ENCODE measurements around the gene THADA. TPM values are rescaled to one million over a fixed set of nuclear protein-coding genes. Genes with fewer than 3 reads are reported as not detected.

Gene THADA
- total and polyA plus RNA-seq, 2 donors (not counting 3 experiments of a cell fraction or from before 2014, with no cell fraction given): 22.6 to 25.3 TPM

DNA sequence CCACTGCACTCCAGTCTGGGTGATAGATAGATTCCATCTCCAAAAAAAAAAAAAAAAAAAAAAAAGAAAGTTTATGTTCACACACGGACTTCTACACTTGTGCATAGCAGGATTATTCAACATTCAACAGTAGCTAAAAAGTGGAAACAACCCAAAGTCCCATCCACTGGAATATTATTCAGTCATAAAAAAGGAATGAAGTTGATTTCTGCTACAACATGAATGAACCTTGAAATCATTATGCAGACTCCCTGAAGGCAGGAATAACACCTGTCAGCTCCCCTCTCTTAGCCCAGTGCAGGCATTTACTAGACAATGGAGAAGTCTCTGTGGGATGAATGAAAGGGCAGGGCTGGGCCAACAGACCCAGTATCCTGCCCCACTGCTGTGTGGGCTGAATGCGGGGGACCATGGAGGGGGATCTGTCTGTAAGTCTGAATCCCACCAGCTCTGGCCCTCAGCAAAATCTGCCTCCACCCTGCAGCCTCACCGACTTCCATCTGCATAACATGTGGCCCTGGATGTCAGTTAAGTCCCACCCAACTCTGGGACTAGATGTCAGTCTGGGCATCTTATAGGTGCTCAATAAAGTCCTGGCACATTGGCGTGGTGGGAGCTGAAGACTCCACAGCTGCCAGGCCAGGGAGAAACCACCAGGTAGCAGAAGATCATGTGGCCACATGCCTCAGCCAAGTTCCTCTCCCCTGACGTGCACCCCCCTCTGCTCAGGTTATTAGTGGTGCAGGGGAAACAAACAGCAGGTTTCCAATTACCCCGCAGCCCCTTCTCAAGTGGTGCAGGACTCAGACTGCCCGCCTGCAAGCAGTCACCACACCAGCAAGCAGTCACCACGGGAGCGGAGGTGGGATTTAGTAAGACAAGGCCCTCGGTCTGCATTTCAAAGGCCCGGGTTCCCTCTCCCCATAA lies 378.3 kb downstream of the THADA start:
- H3K36me3 ChIP-seq (ENCODE audit: control insufficient read depth in 2 of 2, extremely low read depth in 1 of 2, insufficient read depth in 2 of 2, low read length in 2 of 2): no peaks in the 10 kb centered on the region
- intact Hi-C loops (cut with micrococcal nuclease) (no loop called here), dilution Hi-C loops (cut with MboI; ENCODE audit: extremely low pct_ligation_motif_present, low sequenced_read_pairs) (no loop called here)
- no peak overlapping the region for H3K4me2 ChIP-seq (ENCODE audit: insufficient read depth, low read length)
- TF ChIP-seq EZH2 (IDR thresholded peaks at IDR 0.05; ENCODE audit: borderline replicate concordance, low read depth, low read length, severe bottlenecking): no peak
- TF ChIP-seq POLR2AphosphoS5 (IDR thresholded peaks at IDR 0.05; ENCODE audit: insufficient read depth, low read depth, low read length): no peak
- TF ChIP-seq, protein P1, sequence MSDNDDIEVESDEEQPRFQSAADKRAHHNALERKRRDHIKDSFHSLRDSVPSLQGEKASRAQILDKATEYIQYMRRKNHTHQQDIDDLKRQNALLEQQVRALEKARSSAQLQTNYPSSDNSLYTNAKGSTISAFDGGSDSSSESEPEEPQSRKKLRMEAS (IDR thresholded peaks at IDR 0.05; ENCODE audit: insufficient read depth, insufficient read length): no peak
- no peak for TF ChIP-seq GATA2 (IDR thresholded peaks at IDR 0.05; ENCODE audit: insufficient read depth, insufficient read length, low read depth, low read length)
- no peak for TF ChIP-seq POLR2A (IDR thresholded peaks at IDR 0.05; ENCODE audit: low read depth, low read length)
- no peak for TF ChIP-seq MYC (IDR thresholded peaks at IDR 0.05; ENCODE audit: low read depth, low read length)
- no peak for TF ChIP-seq JUN (IDR thresholded peaks at IDR 0.05; ENCODE audit: borderline replicate concordance, insufficient read depth, insufficient read length, low read depth)
- no peak overlapping the region for H3K9ac ChIP-seq (replicated peaks; ENCODE audit: extremely low read depth, insufficient read depth, low read length)
- DNase-seq (ENCODE audit: low read depth, low spot score) (no peak), FAIRE-seq (no peak)
- H3K9me3 ChIP-seq (replicated peaks; ENCODE audit: control insufficient read depth, insufficient read depth, low read length): no peaks in the 10 kb centered on the region
- no peak overlapping the region for H2AFZ ChIP-seq (ENCODE audit: low read depth, low read length)
- no peak overlapping the region for H3K4me3 ChIP-seq (replicated peaks in 1 of 3; ENCODE audit: insufficient read depth in 1 of 3, low read depth in 1 of 3, low read length in 3 of 3)
- H3K9me1 ChIP-seq (replicated peaks; ENCODE audit: control insufficient read depth, extremely low read depth, insufficient read depth, low read length): no peaks in the 10 kb centered on the region
- no peaks in the 10 kb centered on the region for H4K20me1 ChIP-seq (replicated peaks; ENCODE audit: control insufficient read depth, extremely low read depth, insufficient read depth, low read length)
- peaks cover 12% of the 10 kb centered on the region for H3K79me2 ChIP-seq (ENCODE audit: control insufficient read depth, insufficient read depth, low read length)
- no peaks in the 10 kb centered on the region for H3K27me3 ChIP-seq (ENCODE audit: control insufficient read depth in 2 of 2, insufficient read depth in 2 of 2, low read length in 2 of 2)
- H3K4me1 ChIP-seq (ENCODE audit: control insufficient read depth, extremely low read depth, insufficient read depth, low read length): peaks cover 42% of the 10 kb centered on the region
- POLR2A ChIA-PET: no interaction called here
- no TSS peak for BruUV-seq (replicated peaks)
- CTCF ChIA-PET: interaction anchor here (0.6 to 12.8 kb wide), 12 partner anchors 9 to 389 kb away, joined by 3 to 240 read pairs (median 4); partner anchors contain the start of gene ZFP36L2
- no peak overlapping the region for H3K27ac ChIP-seq (ENCODE audit: insufficient read depth, low read depth, low read length)

Data from endothelial cell of umbilical vein (primary cell).